Measurements from ENCODE around the gene VEGFB. TPM values are rescaled to one million over a fixed set of nuclear protein-coding genes. Genes with fewer than 3 reads are reported as not detected.
"Not testable (repeated sequence)": the region's sequence is repeated elsewhere in the genome, so short reads cannot be mapped to it uniquely, and the experiment has no call there.

Gene VEGFB
- total RNA-seq, 1 donor = 9.1 TPM

DNA sequence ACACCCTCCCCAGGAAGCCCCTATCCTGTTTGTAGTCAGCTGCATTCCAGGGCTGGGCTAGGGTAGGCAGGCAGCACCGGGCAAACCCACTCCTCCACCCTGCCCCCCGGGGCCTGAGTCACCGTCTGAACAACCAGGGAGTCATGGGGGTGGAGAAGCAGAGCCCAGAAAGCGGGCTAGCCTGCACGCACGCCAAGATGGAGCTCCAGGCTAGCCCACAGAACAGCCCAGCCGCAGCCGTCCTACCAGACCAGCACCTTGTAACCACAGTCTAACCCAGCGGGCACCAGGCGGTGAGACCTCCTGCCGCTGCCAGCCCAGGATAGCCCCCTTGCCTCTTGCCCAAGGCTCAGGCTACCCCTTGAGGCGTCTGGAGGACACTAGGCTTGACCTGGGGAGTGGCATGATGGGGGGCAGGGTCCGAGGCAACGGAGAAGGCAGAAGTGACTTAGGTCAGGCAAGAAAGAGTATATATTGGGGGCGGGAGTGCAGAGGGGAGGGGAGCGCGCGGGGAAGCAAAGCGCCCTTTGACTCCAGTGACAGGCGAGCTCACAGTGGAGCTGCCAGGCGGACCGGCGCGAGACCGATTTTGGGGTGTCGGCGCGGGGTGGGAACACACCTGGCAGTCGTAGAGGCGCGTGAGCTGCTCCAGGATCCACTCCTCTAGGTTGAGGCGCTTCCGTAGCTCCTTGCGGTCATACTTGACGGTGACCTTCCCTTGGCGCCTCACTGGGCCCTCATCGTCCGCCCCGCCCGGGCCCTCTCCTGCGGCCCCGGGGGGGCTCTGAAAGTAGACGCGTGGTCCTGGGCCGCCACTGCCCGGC, 11.6 kb downstream of the VEGFB start:
- peak overlapping the region; percentile 44 for H3K4me3 ChIP-seq (ENCODE audit: low read length)
- no peaks in the 10 kb centered on the region for H3K9me3 ChIP-seq (ENCODE audit: low read depth, low read length)
- peaks cover 47% of the 10 kb centered on the region for H3K4me1 ChIP-seq (ENCODE audit: insufficient read depth, low read length)

DNA sequence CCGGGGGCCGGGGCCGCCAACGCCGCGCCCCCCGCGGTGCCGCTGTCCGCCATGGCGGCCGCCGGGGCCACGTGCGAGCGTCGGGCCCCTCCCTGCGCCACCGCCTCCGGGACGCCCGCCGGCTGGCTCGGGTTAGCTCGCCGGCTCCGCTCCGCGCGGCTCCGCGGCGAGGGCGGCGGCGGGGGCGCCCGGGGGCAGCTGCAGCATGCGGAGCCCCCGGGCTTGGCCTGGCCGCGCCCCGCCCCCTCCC, 12.2 kb downstream of the VEGFB start:
- H3K4me1 ChIP-seq (ENCODE audit: insufficient read depth, low read length) = peaks cover 48% of the 10 kb centered on the region
- not testable (repeated sequence) for H3K9me3 ChIP-seq (ENCODE audit: low read depth, low read length); H3K27me3 ChIP-seq (ENCODE audit: insufficient read depth, low read length)
- H3K4me3 ChIP-seq (ENCODE audit: low read length) = peak overlapping the region; percentile 44

More for the DNA sequence above, 11.6 kb downstream of the VEGFB start:
- no peaks in the 10 kb centered on the region for H3K27me3 ChIP-seq (ENCODE audit: insufficient read depth, low read length)

GRCh38 chr11:64246871-64247728, 12.7 kb downstream of the VEGFB start, which contains the start of gene PPP1R14B:
TSS of gene PPP1R14B (minus strand) at chr11:64246943. CDS start at chr11:64246673, 270 bp downstream.
- Histone ChIP-seq H3K27me3 (ENCODE audit: insufficient read depth, low read length) (no peaks in the 10 kb centered on the region), H3K4me3 (ENCODE audit: low read length) (peak within 1 kb of the TSS; percentile 66), H3K4me1 (ENCODE audit: insufficient read depth, low read length) (peaks cover 49% of the 10 kb centered on the region)

GRCh38 chr11:64247729-64248531, 13.5 kb downstream of the VEGFB start:
- Histone ChIP-seq H3K4me1 (ENCODE audit: insufficient read depth, low read length) (peaks cover 49% of the 10 kb centered on the region), H3K27me3 (ENCODE audit: insufficient read depth, low read length) (no peaks in the 10 kb centered on the region), H3K9me3 (ENCODE audit: low read depth, low read length) (no peaks in the 10 kb centered on the region), H3K4me3 (ENCODE audit: low read length) (peak overlapping the region; percentile 66)

More at GRCh38 chr11:64246871-64247728, 12.7 kb downstream of the VEGFB start, which contains the start of gene PPP1R14B:
- no peaks in the 10 kb centered on the region for H3K9me3 ChIP-seq (ENCODE audit: low read depth, low read length)

GRCh38 chr11:64248578-64248977, 14.2 kb downstream of the VEGFB start:
- Histone ChIP-seq H3K27me3 (ENCODE audit: insufficient read depth, low read length) (no peaks in the 10 kb centered on the region), H3K4me3 (ENCODE audit: low read length) (no peak overlapping the region), H3K4me1 (ENCODE audit: insufficient read depth, low read length) (peaks cover 46% of the 10 kb centered on the region), H3K9me3 (ENCODE audit: low read depth, low read length) (no peaks in the 10 kb centered on the region)

DNA sequence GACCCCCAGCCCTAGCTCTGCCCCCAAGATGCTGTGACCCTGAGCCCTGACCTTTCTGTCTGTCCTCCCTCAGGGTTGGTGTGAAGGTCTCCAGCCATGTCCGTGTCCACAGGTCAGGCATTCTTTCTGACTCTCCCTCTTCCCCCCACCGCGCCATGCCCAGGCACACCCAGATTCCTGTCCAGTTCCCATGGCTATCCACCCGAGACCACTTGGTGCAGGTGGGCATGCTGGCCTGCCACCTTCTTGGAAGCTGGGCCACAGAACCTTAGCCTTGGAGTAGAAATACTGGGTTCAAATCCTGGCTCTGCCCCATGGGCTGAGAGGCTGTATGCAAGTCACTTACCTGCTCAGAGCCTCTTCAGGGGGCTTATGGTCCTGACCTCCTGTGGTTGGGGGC, 14.7 kb downstream of the VEGFB start:
- H3K4me3 ChIP-seq (ENCODE audit: low read length) = no peak overlapping the region
- H3K4me1 ChIP-seq (ENCODE audit: insufficient read depth, low read length) = peaks cover 45% of the 10 kb centered on the region

DNA sequence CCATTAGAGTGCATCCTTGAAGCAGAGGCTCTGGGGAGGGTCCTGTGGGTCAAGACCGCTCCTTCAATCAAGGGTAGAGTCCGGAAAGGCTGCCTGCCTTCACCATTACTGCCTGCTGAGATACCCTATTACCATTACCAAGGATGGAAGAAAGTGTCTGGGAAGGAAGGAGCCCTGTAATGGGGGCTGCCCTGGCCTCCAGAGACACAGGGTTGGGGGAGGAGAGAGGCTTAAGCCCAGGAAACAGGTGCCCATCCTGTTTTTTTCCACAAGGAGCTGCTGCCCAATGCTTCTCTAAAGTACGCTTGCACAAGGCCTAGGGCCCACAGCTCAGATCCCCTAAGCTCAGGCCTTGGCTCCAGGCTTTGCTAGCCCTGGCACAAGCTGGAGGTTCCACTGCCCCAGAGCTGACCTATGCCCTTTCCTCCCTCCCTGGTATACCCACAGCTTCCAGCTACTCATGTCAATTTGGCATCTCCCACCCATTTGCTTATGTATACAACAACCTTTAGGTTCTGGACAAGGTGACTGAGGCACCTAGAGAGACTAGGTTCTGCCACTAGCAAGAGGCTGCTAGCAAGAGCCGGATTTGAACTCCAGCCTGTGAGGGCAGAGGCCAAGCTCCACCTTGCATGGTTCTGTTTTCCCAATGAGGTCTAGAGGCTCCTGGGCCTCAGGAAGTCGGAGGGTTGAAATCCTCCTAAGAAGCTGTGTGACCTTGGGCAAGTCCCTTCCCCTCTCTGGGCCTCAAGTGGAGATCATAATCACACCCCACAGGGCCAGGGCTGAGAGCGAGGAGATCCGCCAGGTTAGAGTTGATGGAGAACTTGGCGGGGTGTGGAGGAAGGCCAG, 15.4 kb downstream of the VEGFB start:
- peaks cover 45% of the 10 kb centered on the region for H3K4me1 ChIP-seq (ENCODE audit: insufficient read depth, low read length)
- no peak overlapping the region for H3K4me3 ChIP-seq (ENCODE audit: low read length)
- H3K27me3 ChIP-seq (ENCODE audit: insufficient read depth, low read length) = no peaks in the 10 kb centered on the region
- H3K9me3 ChIP-seq (ENCODE audit: low read depth, low read length) = no peaks in the 10 kb centered on the region

More for the DNA sequence above, 14.7 kb downstream of the VEGFB start:
- Histone ChIP-seq H3K27me3 (ENCODE audit: insufficient read depth, low read length) (no peaks in the 10 kb centered on the region), H3K9me3 (ENCODE audit: low read depth, low read length) (no peaks in the 10 kb centered on the region)

GRCh38 chr11:64250415-64251015, 16.1 kb downstream of the VEGFB start:
- H3K27me3 ChIP-seq (ENCODE audit: insufficient read depth, low read length) = no peaks in the 10 kb centered on the region
- no peak overlapping the region for H3K4me3 ChIP-seq (ENCODE audit: low read length)
- no peaks in the 10 kb centered on the region for H3K9me3 ChIP-seq (ENCODE audit: low read depth, low read length)
- peaks cover 38% of the 10 kb centered on the region for H3K4me1 ChIP-seq (ENCODE audit: insufficient read depth, low read length)

- Histone ChIP-seq H3K9me3 (ENCODE audit: low read depth, low read length) (no peaks in the 10 kb centered on the region), H3K4me1 (ENCODE audit: insufficient read depth, low read length) (peaks cover 31% of the 10 kb centered on the region), H3K4me3 (ENCODE audit: low read length) (peak within 1 kb of the TSS; percentile 57), H3K27me3 (ENCODE audit: insufficient read depth, low read length) (no peaks in the 10 kb centered on the region)
These were observed 16.8 kb downstream of the VEGFB start, which contains the start of gene PLCB3 for GRCh38 chr11:64251016-64251752. TSS of gene PLCB3 (plus strand) at chr11:64251530. CDS start at chr11:64251650, 120 bp downstream.

DNA sequence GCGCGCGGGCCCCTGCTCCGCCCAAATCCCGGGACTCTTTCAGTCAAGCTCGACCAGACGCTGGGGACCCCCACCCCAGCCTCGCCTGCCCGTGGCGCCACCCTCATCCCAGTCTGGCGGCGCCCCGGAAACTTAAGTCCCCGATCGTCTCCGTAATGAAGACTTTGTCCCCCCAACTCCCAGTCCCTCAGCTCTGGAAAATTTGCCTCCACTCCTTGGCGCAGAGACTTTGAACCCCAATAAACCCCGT, 17.3 kb downstream of the VEGFB start:
- Histone ChIP-seq H3K4me3 (ENCODE audit: low read length) (peak overlapping the region; percentile 57), H3K9me3 (ENCODE audit: low read depth, low read length) (no peaks in the 10 kb centered on the region), H3K27me3 (ENCODE audit: insufficient read depth, low read length) (no peaks in the 10 kb centered on the region), H3K4me1 (ENCODE audit: insufficient read depth, low read length) (peaks cover 30% of the 10 kb centered on the region)

- peak overlapping the region; percentile 57 for H3K4me3 ChIP-seq (ENCODE audit: low read length)
- peaks cover 27% of the 10 kb centered on the region for H3K4me1 ChIP-seq (ENCODE audit: insufficient read depth, low read length)
- no peaks in the 10 kb centered on the region for H3K27me3 ChIP-seq (ENCODE audit: insufficient read depth, low read length)
- no peaks in the 10 kb centered on the region for H3K9me3 ChIP-seq (ENCODE audit: low read depth, low read length)
These were observed 17.9 kb downstream of the VEGFB start for GRCh38 chr11:64252003-64252872.

GRCh38 chr11:64253043-64253442, 18.7 kb downstream of the VEGFB start:
- H3K9me3 ChIP-seq (ENCODE audit: low read depth, low read length) = no peaks in the 10 kb centered on the region
- peaks cover 23% of the 10 kb centered on the region for H3K4me1 ChIP-seq (ENCODE audit: insufficient read depth, low read length)
- H3K4me3 ChIP-seq (ENCODE audit: low read length) = no peak overlapping the region
- no peaks in the 10 kb centered on the region for H3K27me3 ChIP-seq (ENCODE audit: insufficient read depth, low read length)

DNA sequence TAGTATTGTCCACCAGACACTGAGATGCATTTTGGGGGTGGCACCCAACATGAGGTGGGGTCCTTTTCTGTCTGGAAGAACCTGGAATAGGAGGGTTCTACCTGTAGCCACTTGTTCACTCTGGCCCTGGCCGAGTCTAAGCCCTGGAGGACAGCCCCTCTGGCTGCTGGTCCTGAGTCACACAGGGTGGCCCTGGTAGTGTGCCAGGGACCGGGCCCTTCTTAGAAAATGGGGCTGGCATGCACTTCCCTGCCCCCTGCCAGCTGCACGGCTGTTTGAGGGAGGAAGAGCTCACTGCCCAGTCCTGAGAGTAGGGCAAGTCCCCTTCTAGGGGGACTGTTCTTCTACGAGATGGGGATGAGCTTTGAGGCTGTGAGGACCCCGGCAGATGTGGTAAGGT, 19.1 kb downstream of the VEGFB start:
- no peaks in the 10 kb centered on the region for H3K27me3 ChIP-seq (ENCODE audit: insufficient read depth, low read length)
- no peaks in the 10 kb centered on the region for H3K9me3 ChIP-seq (ENCODE audit: low read depth, low read length)
- peaks cover 23% of the 10 kb centered on the region for H3K4me1 ChIP-seq (ENCODE audit: insufficient read depth, low read length)
- no peak overlapping the region for H3K4me3 ChIP-seq (ENCODE audit: low read length)

All from mononuclear cell (primary cell).